SK-N-SH (cell line): Measurements from ENCODE around the gene SIGLEC10. TPM values are rescaled to one million over a fixed set of nuclear protein-coding genes. Genes with fewer than 3 reads are reported as not detected.
"Not testable (repeated sequence)": the region's sequence is repeated elsewhere in the genome, so short reads cannot be mapped to it uniquely, and the experiment has no call there.

Source experiments
- CTCF ChIA-PET: fragments of 300-600, 350-600 bp; formaldehyde crosslinking; extraction: SDS; loops from one replicate; lab custom pipeline; 2021; lab: Yijun Ruan, JAX
- POLR2A ChIA-PET: fragments of 350-600 bp; sonication (Branson Sonifier 250); formaldehyde crosslinking; extraction: SDS; loops from one replicate; lab custom pipeline; 2020; ENCODE audit warnings: antibody characterized with exemption, inconsistent platforms; lab: Yijun Ruan, JAX
- DNase-seq: peaks from one replicate; pipeline ENCODE4 v3.0.0; 2012
- H2AFZ ChIP-seq: fragments of 200-600 bp; sonication (generic); 2 replicates; pipeline ENCODE4 v1.8.1; 2016; ENCODE audit warnings: antibody characterized with exemption, mild to moderate bottlenecking, low read depth
- H3F3A ChIP-seq: fragments of 200-600 bp; sonication (generic); replicated peaks from 2 replicates; pipeline ENCODE3; 2016; ENCODE audit warnings: antibody characterized with exemption, mild to moderate bottlenecking; ENCODE audit not compliant: insufficient read depth
- H3K27ac ChIP-seq, 2 experiments: fragments of 200-500 bp in 1 of 2; fragments of 200-600 bp in 1 of 2; sonication (Bioruptor generic) in 1 of 2; sonication (generic), shearing (Covaris generic) in 1 of 2; 2 replicates each; pipeline versions ENCODE4 v1.5.1 to v1.6.1; 2014 to 2016; ENCODE audit warnings: low read depth in 2 of 2, inconsistent platforms in 1 of 2, low read length in 1 of 2, mild to moderate bottlenecking in 1 of 2, mixed read lengths in 1 of 2
- H3K27me3 ChIP-seq: fragments of 200-600 bp; sonication (generic), shearing (Covaris generic); 2 replicates; pipeline ENCODE4 v1.6.1; 2016; ENCODE audit warnings: mixed run types; ENCODE audit not compliant: insufficient read depth
- H3K36me3 ChIP-seq, 2 experiments: fragments of 200-500 bp in 1 of 2; fragments of 200-600 bp in 1 of 2; sonication (Bioruptor generic) in 1 of 2; sonication (generic) in 1 of 2; replicated peaks in 1 of 2; 2 replicates each; pipeline versions ENCODE3 to v1.5.1; 2014 to 2016; ENCODE audit warnings: low read length in 1 of 2, mild to moderate bottlenecking in 1 of 2; ENCODE audit not compliant: insufficient read depth in 2 of 2, control insufficient read depth in 1 of 2
- H3K4me1 ChIP-seq, 2 experiments: fragments of 200-500 bp in 1 of 2; fragments of 200-600 bp in 1 of 2; sonication (Bioruptor generic) in 1 of 2; sonication (generic), shearing (Covaris generic) in 1 of 2; 2 replicates each; pipeline versions ENCODE4 v1.5.1 to v1.6.1; 2014 to 2016; ENCODE audit warnings: low read depth in 1 of 2, low read length in 1 of 2, mixed run types in 1 of 2; ENCODE audit not compliant: insufficient read depth in 2 of 2, control insufficient read depth in 1 of 2
- H3K4me2 ChIP-seq: fragments of 200-600 bp; sonication (generic), shearing (Covaris generic); 2 replicates; pipeline ENCODE4 v1.6.1; 2017; ENCODE audit warnings: mixed run types
- H3K4me3 ChIP-seq, 2 experiments: fragments of 200-500 bp in 1 of 2; fragments of 200-600 bp in 1 of 2; sonication (Bioruptor generic) in 1 of 2; sonication (generic), shearing (Covaris generic) in 1 of 2; 2 replicates each; pipeline versions ENCODE4 v1.5.1 to v1.8.1; 2014 to 2016; ENCODE audit warnings: low read depth in 2 of 2, inconsistent platforms in 1 of 2, low read length in 1 of 2, mild to moderate bottlenecking in 1 of 2, mixed read lengths in 1 of 2, moderate library complexity in 1 of 2
- H3K79me2 ChIP-seq: fragments of 200-600 bp; sonication (generic); 2 replicates; pipeline ENCODE4 v1.8.1; 2017; ENCODE audit warnings: mild to moderate bottlenecking; ENCODE audit not compliant: insufficient read depth
- H3K9ac ChIP-seq: fragments of 200-600 bp; sonication (generic); 2 replicates; pipeline ENCODE4 v1.6.1; 2017; ENCODE audit warnings: mixed run types
- H3K9me2 ChIP-seq: fragments of 200-600 bp; sonication (generic); 2 replicates; pipeline ENCODE4 v1.6.1; 2017; ENCODE audit warnings: mixed run types
- H3K9me3 ChIP-seq: fragments of 200-600 bp; sonication (generic); 2 replicates; pipeline ENCODE4 v1.6.1; 2017; ENCODE audit warnings: mixed run types, mild to moderate bottlenecking, moderate library complexity
- H4K20me1 ChIP-seq: fragments of 200-600 bp; sonication (generic); 2 replicates; pipeline ENCODE4 v1.6.1; 2017; ENCODE audit warnings: mild to moderate bottlenecking, mixed run types; ENCODE audit not compliant: insufficient read depth
- EZH2phosphoT487 ChIP-seq: fragments of 200-600 bp; sonication (generic); IDR thresholded peaks from 2 replicates; pipeline ENCODE4 v1.6.1; 2017; ENCODE audit warnings: low read depth, mixed run types, mild to moderate bottlenecking, antibody characterized with exemption, moderate library complexity, borderline replicate concordance
- FOXM1 ChIP-seq: IDR thresholded peaks from 2 replicates; pipeline ENCODE4 v1.4.0; 2012; ENCODE audit warnings: low read depth, mild to moderate bottlenecking
- GABPA ChIP-seq: IDR thresholded peaks from 2 replicates; pipeline ENCODE4 v1.4.0; 2012; ENCODE audit warnings: low read depth, mild to moderate bottlenecking
- MEF2A ChIP-seq: IDR thresholded peaks from 2 replicates; pipeline ENCODE4 v1.4.0; 2012; ENCODE audit warnings: low read depth, borderline replicate concordance
- NFIC ChIP-seq: IDR thresholded peaks from 2 replicates; pipeline ENCODE4 v1.4.0; 2012; ENCODE audit warnings: borderline replicate concordance
- POLR2AphosphoS5 ChIP-seq: IDR thresholded peaks from 2 replicates; pipeline ENCODE4 v1.6.1; 2012; ENCODE audit warnings: low read depth, low read length
- RFX5 ChIP-seq: IDR thresholded peaks from 2 replicates; pipeline ENCODE4 v1.6.1; 2012; ENCODE audit warnings: mild to moderate bottlenecking, improper control_type of control experiment, low read length
- SIN3A ChIP-seq: IDR thresholded peaks from 2 replicates; pipeline ENCODE4 v1.6.1; 2012; ENCODE audit warnings: low read depth, mild to moderate bottlenecking, low read length, moderate library complexity, borderline replicate concordance
- TAF1 ChIP-seq: IDR thresholded peaks from 2 replicates; pipeline ENCODE4 v1.6.1; 2012; ENCODE audit warnings: low read depth, mild to moderate bottlenecking, low read length, moderate library complexity, borderline replicate concordance
- TEAD4 ChIP-seq: IDR thresholded peaks from 2 replicates; pipeline ENCODE4 v1.4.0; 2012; ENCODE audit warnings: mild to moderate bottlenecking, borderline replicate concordance; ENCODE audit not compliant: insufficient read depth
- WGBS: methylation state at CpG from one replicate; pipeline ENCODE4 v1.1.6; 2017; ENCODE audit warnings: low lambda C conversion rate; 5-methylcytosine and 5-hydroxymethylcytosine counted together
- polyA plus RNA-seq, 3 experiments: library from polyadenylated mRNA; depleted of rRNA; stranded (reverse); fragments of >200 nt; gene quantifications; 2 replicates each; pipeline ENCODE4 v1.2.3, GENCODE V29; 2012
- TF ChIP-seq, protein P1 (sequence below): IDR thresholded peaks from 2 replicates; pipeline ENCODE4 v1.6.1; 2012; ENCODE audit warnings: mild to moderate bottlenecking, low read depth, low read length, moderate library complexity
- TF ChIP-seq, protein P2 (sequence below): fragments of 150-350 bp; IDR thresholded peaks from 2 replicates; pipeline ENCODE4 v1.6.1; 2017; ENCODE audit warnings: antibody characterized with exemption, low read length, low read depth, borderline replicate concordance
- TF ChIP-seq, protein P3 (sequence below): fragments of 150-350 bp; IDR thresholded peaks from 2 replicates; pipeline ENCODE4 v1.6.1; 2016; ENCODE audit warnings: mild to moderate bottlenecking, low read depth, low read length

Gene SIGLEC10
- polyA plus RNA-seq, 1 of the 3 experiments (the other 2 are of a cell fraction): not detected

DNA sequence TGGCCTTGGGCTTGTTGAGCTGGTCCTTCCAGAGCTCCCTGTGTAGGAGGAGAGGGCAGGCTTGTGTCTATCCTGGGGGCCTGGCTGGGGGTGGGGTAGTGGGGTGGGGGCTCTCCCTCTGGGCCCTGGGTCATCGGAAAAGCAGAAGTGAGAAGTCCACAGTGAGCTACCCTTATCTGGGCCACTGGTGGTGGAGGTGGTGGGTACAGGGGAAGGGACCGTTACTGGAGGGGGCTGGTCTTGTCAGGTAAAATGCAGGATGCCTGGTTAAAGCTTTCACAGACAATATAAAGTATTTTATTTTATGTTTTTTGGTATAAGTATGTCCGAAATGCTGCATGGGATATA, 342 bp upstream of the SIGLEC10 start (continued):
- TF ChIP-seq, protein P1, sequence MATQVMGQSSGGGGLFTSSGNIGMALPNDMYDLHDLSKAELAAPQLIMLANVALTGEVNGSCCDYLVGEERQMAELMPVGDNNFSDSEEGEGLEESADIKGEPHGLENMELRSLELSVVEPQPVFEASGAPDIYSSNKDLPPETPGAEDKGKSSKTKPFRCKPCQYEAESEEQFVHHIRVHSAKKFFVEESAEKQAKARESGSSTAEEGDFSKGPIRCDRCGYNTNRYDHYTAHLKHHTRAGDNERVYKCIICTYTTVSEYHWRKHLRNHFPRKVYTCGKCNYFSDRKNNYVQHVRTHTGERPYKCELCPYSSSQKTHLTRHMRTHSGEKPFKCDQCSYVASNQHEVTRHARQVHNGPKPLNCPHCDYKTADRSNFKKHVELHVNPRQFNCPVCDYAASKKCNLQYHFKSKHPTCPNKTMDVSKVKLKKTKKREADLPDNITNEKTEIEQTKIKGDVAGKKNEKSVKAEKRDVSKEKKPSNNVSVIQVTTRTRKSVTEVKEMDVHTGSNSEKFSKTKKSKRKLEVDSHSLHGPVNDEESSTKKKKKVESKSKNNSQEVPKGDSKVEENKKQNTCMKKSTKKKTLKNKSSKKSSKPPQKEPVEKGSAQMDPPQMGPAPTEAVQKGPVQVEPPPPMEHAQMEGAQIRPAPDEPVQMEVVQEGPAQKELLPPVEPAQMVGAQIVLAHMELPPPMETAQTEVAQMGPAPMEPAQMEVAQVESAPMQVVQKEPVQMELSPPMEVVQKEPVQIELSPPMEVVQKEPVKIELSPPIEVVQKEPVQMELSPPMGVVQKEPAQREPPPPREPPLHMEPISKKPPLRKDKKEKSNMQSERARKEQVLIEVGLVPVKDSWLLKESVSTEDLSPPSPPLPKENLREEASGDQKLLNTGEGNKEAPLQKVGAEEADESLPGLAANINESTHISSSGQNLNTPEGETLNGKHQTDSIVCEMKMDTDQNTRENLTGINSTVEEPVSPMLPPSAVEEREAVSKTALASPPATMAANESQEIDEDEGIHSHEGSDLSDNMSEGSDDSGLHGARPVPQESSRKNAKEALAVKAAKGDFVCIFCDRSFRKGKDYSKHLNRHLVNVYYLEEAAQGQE: no peak
- TF ChIP-seq NFIC: no peak
- no peak for TF ChIP-seq POLR2AphosphoS5
- TF ChIP-seq, protein P2, sequence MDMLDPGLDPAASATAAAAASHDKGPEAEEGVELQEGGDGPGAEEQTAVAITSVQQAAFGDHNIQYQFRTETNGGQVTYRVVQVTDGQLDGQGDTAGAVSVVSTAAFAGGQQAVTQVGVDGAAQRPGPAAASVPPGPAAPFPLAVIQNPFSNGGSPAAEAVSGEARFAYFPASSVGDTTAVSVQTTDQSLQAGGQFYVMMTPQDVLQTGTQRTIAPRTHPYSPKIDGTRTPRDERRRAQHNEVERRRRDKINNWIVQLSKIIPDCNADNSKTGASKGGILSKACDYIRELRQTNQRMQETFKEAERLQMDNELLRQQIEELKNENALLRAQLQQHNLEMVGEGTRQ: no peak
- no peak for TF ChIP-seq SIN3A
- no peak for TF ChIP-seq TEAD4
- no peak for TF ChIP-seq MEF2A
- no peak for TF ChIP-seq TAF1
- TF ChIP-seq, all 33 proteins: peak for 0

DNA sequence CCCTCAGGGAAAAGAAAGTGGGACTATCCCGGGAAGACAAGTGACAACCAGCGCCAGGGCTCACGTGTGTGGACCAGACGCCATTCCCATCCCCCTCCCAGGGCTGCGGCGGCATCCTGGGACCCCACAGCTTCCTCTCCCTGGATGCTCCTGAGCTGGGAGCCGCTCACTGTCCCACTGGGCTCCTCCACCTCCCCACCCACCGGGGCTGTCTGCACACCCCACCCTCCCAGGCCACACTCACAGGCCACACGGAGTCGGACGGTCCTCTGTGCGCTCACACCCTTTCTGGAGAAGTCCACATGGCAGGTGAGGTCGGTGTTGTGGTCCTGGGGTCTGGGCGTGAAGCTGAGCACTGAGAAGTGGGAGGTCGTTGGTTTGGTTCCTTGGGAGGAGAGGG, 1.0 kb downstream of the SIGLEC10 start:
- H3F3A ChIP-seq, H3K4me1 ChIP-seq, H3K4me3 ChIP-seq, H4K20me1 ChIP-seq, H3K79me2 ChIP-seq, POLR2A ChIA-PET, H3K9me3 ChIP-seq, H3K4me2 ChIP-seq, H2AFZ ChIP-seq, H3K36me3 ChIP-seq, H3K9me2 ChIP-seq, H3K27ac ChIP-seq, H3K9ac ChIP-seq, DNase-seq: not testable (repeated sequence)
- 27% methylated on average over 6 of the region's 15 CpGs for WGBS
- CTCF ChIA-PET: interaction anchor here (0.9 to 1.9 kb wide), 3 partner anchors 23 to 99 kb away, joined by 3 to 4 read pairs (median 3); no protein-coding TSS in a partner anchor
- peaks cover 16% of the 10 kb centered on the region; the same call in 1 of the 2 replicates for H3K27me3 ChIP-seq

DNA sequence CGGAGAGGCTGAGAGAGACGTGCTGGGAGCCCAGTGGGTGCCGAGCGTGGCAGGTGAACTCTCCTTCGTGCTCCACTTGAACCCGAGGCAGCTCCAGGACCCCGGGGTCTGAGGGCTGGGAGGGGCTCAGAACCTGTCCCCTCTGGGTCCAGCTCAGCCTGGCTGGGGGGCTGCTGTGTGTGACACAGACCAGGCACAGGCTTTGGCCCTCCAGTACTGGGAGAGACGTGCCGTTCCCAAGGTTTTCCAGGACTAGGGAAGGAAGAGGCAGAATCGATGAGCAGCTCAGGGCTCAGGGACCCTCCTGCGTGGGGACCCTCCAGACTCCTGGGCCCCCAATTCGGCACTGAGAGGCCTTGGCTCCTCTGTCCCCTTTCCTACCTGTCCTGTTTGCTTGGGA, 2.3 kb downstream of the SIGLEC10 start:
- Histone ChIP-seq H3K27ac (no peak overlapping the region), H3K27me3 (peaks cover 16% of the 10 kb centered on the region; the same call in 1 of the 2 replicates), H4K20me1 (no peaks in the 10 kb centered on the region), H3K36me3 (no peaks in the 10 kb centered on the region), H3K9me2 (no peaks in the 10 kb centered on the region), H2AFZ (no peak overlapping the region), H3K4me3 (no peak overlapping the region), H3K79me2 (no peaks in the 10 kb centered on the region), H3K9me3 (no peaks in the 10 kb centered on the region), H3K9ac (no peak overlapping the region), H3K4me2 (no peak overlapping the region), H3K4me1 (no peaks in the 10 kb centered on the region), H3F3A (no peaks in the 10 kb centered on the region)
- WGBS: 16% methylated on average over 5 of the region's 12 CpGs
- CTCF ChIA-PET: no interaction called here
- DNase-seq: no peak
- TF ChIP-seq, protein P3, sequence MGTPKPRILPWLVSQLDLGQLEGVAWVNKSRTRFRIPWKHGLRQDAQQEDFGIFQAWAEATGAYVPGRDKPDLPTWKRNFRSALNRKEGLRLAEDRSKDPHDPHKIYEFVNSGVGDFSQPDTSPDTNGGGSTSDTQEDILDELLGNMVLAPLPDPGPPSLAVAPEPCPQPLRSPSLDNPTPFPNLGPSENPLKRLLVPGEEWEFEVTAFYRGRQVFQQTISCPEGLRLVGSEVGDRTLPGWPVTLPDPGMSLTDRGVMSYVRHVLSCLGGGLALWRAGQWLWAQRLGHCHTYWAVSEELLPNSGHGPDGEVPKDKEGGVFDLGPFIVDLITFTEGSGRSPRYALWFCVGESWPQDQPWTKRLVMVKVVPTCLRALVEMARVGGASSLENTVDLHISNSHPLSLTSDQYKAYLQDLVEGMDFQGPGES: no peak
- TF ChIP-seq EZH2phosphoT487: no peak
- TF ChIP-seq FOXM1: no peak
- no peak for TF ChIP-seq GABPA
- no peak for TF ChIP-seq RFX5
- POLR2A ChIA-PET: no interaction called here
